Endothelial cell (in vitro differentiated cells): ENCODE results near the gene SH3D19. TPM values are rescaled to one million over a fixed set of nuclear protein-coding genes. Genes with fewer than 3 reads are reported as not detected.

ENCODE experiments used
- DNase-seq: peaks from one replicate; pipeline ENCODE4 v3.0.0; 2021; ENCODE audit warnings: low spot score
- H3K27ac Mint-ChIP-seq: one replicate; pipeline ENCODE4 v1.8.0; 2021; ENCODE audit warnings: mixed read lengths, inconsistent platforms; ENCODE audit not compliant: unreplicated experiment
- H3K27me3 Mint-ChIP-seq: one replicate; pipeline ENCODE4 v1.8.0; 2021; ENCODE audit warnings: mild to moderate bottlenecking, moderate library complexity, mixed read lengths, inconsistent platforms; ENCODE audit not compliant: unreplicated experiment
- H3K36me3 Mint-ChIP-seq: one replicate; pipeline ENCODE4 v1.8.0; 2021; ENCODE audit warnings: mild to moderate bottlenecking, low read depth, mixed read lengths, inconsistent platforms; ENCODE audit not compliant: unreplicated experiment
- H3K4me1 Mint-ChIP-seq: one replicate; pipeline ENCODE4 v1.8.0; 2021; ENCODE audit warnings: mild to moderate bottlenecking, mixed read lengths, inconsistent platforms; ENCODE audit not compliant: unreplicated experiment
- H3K4me3 Mint-ChIP-seq: one replicate; pipeline ENCODE4 v1.8.0; 2021; ENCODE audit warnings: mild to moderate bottlenecking, mixed read lengths, inconsistent platforms; ENCODE audit not compliant: unreplicated experiment
- H3K9me3 Mint-ChIP-seq: one replicate; pipeline ENCODE4 v1.8.0; 2021; ENCODE audit warnings: mixed read lengths, inconsistent platforms; ENCODE audit not compliant: unreplicated experiment
- total RNA-seq: library from RNA; stranded (reverse); fragmentation: NEBNext Ultra II Directional; extraction: Animal tissue kit (Norgen Biotek cat#: 25700); gene quantifications from one replicate; pipeline ENCODE4 v1.2.1, GENCODE V29; 2021; ENCODE audit not compliant: unreplicated experiment
- TF ChIP-seq, protein P1 (sequence below): fragments of 200-600 bp; sonication (generic); IDR thresholded peaks from one replicate; pipeline ENCODE4 v1.5.0; 2021; ENCODE audit warnings: antibody characterized with exemption; ENCODE audit not compliant: unreplicated experiment

SH3D19 gene
- total RNA-seq, 1 donor from 2014 or later = 89.5 TPM

DNA sequence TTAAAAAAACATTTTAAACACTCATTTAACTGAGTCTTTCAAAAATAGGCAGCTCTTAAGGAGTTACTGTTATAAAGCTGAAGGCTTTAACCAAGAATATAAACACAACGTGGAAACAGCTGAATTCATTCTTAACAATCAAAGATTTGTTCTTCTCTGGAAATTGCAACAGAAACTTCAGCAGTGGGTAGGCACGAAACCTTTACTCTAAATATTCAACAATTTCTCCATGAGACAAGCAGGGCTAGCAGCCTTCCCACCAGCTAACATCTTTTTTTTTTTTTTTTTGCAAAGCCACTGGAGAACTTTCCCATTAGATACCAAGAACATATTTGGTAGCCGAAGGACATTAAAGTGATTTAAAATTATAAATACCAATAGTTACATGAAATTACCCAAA lies 126.7 kb downstream of the SH3D19 start:
- Mint-ChIP-seq H3K36me3 (peaks cover 7% of the 10 kb centered on the region), H3K9me3 (no peaks in the 10 kb centered on the region), H3K4me1 (peaks cover 19% of the 10 kb centered on the region), H3K27ac (no peak overlapping the region), H3K27me3 (peaks cover 4% of the 10 kb centered on the region), H3K4me3 (no peak overlapping the region)
- no peak for DNase-seq
- TF ChIP-seq, protein P1, sequence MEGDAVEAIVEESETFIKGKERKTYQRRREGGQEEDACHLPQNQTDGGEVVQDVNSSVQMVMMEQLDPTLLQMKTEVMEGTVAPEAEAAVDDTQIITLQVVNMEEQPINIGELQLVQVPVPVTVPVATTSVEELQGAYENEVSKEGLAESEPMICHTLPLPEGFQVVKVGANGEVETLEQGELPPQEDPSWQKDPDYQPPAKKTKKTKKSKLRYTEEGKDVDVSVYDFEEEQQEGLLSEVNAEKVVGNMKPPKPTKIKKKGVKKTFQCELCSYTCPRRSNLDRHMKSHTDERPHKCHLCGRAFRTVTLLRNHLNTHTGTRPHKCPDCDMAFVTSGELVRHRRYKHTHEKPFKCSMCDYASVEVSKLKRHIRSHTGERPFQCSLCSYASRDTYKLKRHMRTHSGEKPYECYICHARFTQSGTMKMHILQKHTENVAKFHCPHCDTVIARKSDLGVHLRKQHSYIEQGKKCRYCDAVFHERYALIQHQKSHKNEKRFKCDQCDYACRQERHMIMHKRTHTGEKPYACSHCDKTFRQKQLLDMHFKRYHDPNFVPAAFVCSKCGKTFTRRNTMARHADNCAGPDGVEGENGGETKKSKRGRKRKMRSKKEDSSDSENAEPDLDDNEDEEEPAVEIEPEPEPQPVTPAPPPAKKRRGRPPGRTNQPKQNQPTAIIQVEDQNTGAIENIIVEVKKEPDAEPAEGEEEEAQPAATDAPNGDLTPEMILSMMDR = no peak

DNA sequence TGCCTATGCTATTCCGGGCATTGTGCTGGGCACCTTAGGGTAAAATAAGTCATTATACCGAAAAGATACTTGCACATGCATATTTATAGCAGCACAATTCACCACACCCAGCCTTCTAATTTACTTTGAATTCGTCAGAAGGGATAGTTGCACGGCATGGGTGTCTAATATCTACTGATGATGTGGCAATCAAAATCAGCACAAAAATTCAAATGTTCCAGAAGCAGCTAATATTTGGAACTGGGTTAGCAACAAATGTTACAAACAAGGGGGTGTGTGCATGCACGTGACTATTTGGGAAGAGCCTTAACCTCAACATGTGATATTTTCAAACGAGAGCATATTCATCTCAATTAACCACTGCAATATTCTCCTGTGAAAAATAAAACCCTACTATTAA lies 128.2 kb downstream of the SH3D19 start:
- TF ChIP-seq, protein P1 = no peak
- H3K27ac Mint-ChIP-seq = no peak overlapping the region
- no peaks in the 10 kb centered on the region for H3K9me3 Mint-ChIP-seq
- no peak for DNase-seq
- no peaks in the 10 kb centered on the region for H3K36me3 Mint-ChIP-seq
- H3K4me3 Mint-ChIP-seq = no peak overlapping the region
- peaks cover 13% of the 10 kb centered on the region for H3K4me1 Mint-ChIP-seq
- H3K27me3 Mint-ChIP-seq = peaks cover 4% of the 10 kb centered on the region

DNA sequence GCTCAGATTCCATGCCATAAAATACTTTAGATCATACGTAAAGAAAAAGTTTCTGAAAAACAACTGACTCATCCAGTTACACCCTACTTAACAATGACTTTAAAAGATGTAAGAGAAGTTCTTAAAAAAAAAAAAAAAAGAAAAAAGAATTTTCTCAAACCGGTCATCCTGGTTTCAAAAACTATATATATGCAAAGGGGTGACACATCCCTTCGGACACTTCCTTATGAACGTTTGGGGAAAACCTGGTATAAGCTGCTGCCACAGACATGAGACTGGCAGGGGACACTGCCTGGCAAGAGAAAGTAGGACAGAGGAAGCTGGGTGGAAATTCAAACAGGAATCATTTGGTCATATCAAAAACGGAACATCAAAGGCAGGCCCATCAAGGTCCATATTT lies 129.6 kb downstream of the SH3D19 start:
- Mint-ChIP-seq H3K4me1 (peaks cover 13% of the 10 kb centered on the region), H3K9me3 (peaks cover 6% of the 10 kb centered on the region), H3K36me3 (peaks cover 7% of the 10 kb centered on the region), H3K4me3 (no peak overlapping the region), H3K27me3 (peaks cover 1% of the 10 kb centered on the region), H3K27ac (no peak overlapping the region)
- TF ChIP-seq, protein P1 = no peak
- DNase-seq = no peak

DNA sequence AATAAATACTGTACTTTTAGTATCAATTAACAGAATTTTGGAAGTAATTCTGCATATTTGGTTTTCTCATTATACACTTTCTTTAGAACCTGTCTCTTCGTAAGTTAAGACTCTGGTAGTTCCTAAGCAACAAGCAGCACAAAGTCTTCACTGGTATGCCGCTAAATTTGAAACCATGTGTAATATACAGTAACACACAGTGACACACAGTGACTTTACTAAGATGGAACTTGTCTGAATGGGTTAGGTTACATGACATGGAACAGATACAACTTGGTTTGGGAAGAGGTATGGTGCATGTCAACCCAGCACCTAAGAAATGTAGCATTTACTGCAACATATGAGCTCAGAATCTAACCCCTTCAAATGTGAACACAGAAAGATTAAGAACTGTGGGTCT lies 132.0 kb downstream of the SH3D19 start:
- H3K9me3 Mint-ChIP-seq = peaks cover 8% of the 10 kb centered on the region
- no peak for DNase-seq
- TF ChIP-seq, protein P1 = no peak
- H3K27ac Mint-ChIP-seq = no peak overlapping the region
- H3K4me3 Mint-ChIP-seq = no peak overlapping the region
- peaks cover 1% of the 10 kb centered on the region for H3K27me3 Mint-ChIP-seq
- peaks cover 23% of the 10 kb centered on the region for H3K36me3 Mint-ChIP-seq
- H3K4me1 Mint-ChIP-seq = peaks cover 8% of the 10 kb centered on the region

DNA sequence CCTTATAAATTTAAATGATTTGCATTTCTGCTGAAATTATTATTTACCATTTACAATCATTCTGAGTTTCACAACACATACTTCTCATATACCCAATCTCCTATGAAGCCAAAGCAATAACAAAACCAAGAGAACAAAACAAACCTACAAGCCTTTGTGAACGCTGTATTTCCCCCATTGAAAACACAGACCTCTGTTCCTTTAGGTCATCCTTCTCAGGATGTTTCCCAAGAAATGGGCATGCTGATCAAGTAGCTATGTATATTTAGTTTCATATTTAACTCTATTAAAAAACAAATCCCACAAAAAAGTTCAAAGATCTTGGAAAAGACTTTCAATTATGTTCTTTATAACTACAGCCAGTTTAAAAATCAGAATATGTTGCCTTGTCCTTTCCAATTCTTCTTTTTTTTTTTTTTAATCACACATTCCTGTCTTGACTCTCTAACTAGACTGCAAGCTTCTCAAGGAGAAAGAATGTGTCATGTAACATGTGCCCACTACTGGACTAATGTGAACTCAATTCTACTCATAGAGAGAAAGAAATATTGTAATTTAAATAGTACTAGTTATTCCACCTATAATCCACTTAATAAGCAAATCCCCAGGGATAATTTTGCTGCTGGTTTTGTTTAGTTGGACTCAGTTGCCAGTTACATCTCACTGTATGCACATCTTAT lies 132.7 kb downstream of the SH3D19 start:
- TF ChIP-seq, protein P1 = no peak
- Mint-ChIP-seq H3K4me3 (no peak overlapping the region), H3K4me1 (peaks cover 8% of the 10 kb centered on the region), H3K27me3 (peaks cover 1% of the 10 kb centered on the region), H3K9me3 (peaks cover 8% of the 10 kb centered on the region), H3K27ac (no peak overlapping the region), H3K36me3 (peaks cover 23% of the 10 kb centered on the region)
- no peak for DNase-seq
